ENCODE data around the gene MCRIP1. TPM values are rescaled to one million over a fixed set of nuclear protein-coding genes. Genes with fewer than 3 reads are reported as not detected.

Gene MCRIP1
- total and polyA plus RNA-seq, 2 of the 13 experiments (the other 11 are each of a cell fraction or from before 2014, with no cell fraction given), result 79.7 to 84.9 TPM

GRCh38 chr17:81860756-81861568, 27.9 kb upstream of the MCRIP1 start (continued):
- TF ChIP-seq ZNF121 (CRISPR knock-in tag; IDR thresholded peaks at IDR 0.05) (no peak), TCF7L2 (IDR thresholded peaks at IDR 0.05; ENCODE audit: low read depth, low read length) (no peak), KMT2A (CRISPR knock-in tag; IDR thresholded peaks at IDR 0.05) (peak; percentile 97), DDIT3 (CRISPR knock-in tag; IDR thresholded peaks at IDR 0.05) (no peak), ZNF770 (CRISPR knock-in tag; IDR thresholded peaks at IDR 0.05) (0 out of 2 replicates have a peak, but pooled peaks have one; percentile 3), KDM1A (CRISPR knock-in tag; IDR thresholded peaks at IDR 0.05) (no peak), NFYC (CRISPR knock-in tag; IDR thresholded peaks at IDR 0.05) (peak; percentile 95), ZNF205 (CRISPR knock-in tag; IDR thresholded peaks at IDR 0.05) (peak; percentile 83; the same call in 1 of the 2 replicates), TBP (CRISPR knock-in tag; IDR thresholded peaks at IDR 0.05) (0 out of 2 replicates have a peak, but pooled peaks have one; percentile 48), MXD4 (CRISPR knock-in tag; IDR thresholded peaks at IDR 0.05) (peak; percentile 95), ETV6 (CRISPR knock-in tag; conservative IDR thresholded peaks at IDR 0.05) (peak; percentile 92), NCOA5 (CRISPR knock-in tag; IDR thresholded peaks at IDR 0.05) (no peak), E2F1 (CRISPR knock-in tag; IDR thresholded peaks at IDR 0.05) (peak; percentile 70; the same call in 1 of the 2 replicates), MLX (CRISPR knock-in tag; IDR thresholded peaks at IDR 0.05) (peak; percentile 68), HNF4G (IDR thresholded peaks at IDR 0.05; ENCODE audit: borderline replicate concordance, low read depth, low read length) (no peak), HNF4G (CRISPR knock-in tag; IDR thresholded peaks at IDR 0.05; ENCODE audit: borderline replicate concordance, low read depth) (peak; percentile 77), CAMTA2 (CRISPR knock-in tag; IDR thresholded peaks at IDR 0.05; ENCODE audit: borderline replicate concordance) (peak; percentile 75; the same call in 1 of the 2 replicates), PAF1 (CRISPR knock-in tag; IDR thresholded peaks at IDR 0.05) (no peak), EEA1 (CRISPR knock-in tag; IDR thresholded peaks at IDR 0.05; ENCODE audit: borderline replicate concordance) (peak; percentile 83; the same call in 1 of the 2 replicates), ZKSCAN8 (CRISPR knock-in tag; IDR thresholded peaks at IDR 0.05; ENCODE audit: borderline replicate concordance) (peak; percentile 15; the same call in 1 of the 2 replicates), TCF12 (IDR thresholded peaks at IDR 0.05) (no peak), TCF12 (CRISPR knock-in tag; IDR thresholded peaks at IDR 0.05) (peak; percentile 91), TMF1 (CRISPR knock-in tag; IDR thresholded peaks at IDR 0.05; ENCODE audit: low read depth) (peak; percentile 2; the same call in 1 of the 2 replicates), ZNF616 (CRISPR knock-in tag; IDR thresholded peaks at IDR 0.05; ENCODE audit: low read depth) (peak; percentile 63; the same call in 1 of the 2 replicates), FLYWCH1 (CRISPR knock-in tag; IDR thresholded peaks at IDR 0.05) (no peak), KAT8 (CRISPR knock-in tag; IDR thresholded peaks at IDR 0.05) (peak; percentile 94), ZBTB34 (CRISPR knock-in tag; IDR thresholded peaks at IDR 0.05) (peak; percentile 55)
